ENCODE results near the gene TEAD4.

DNA sequence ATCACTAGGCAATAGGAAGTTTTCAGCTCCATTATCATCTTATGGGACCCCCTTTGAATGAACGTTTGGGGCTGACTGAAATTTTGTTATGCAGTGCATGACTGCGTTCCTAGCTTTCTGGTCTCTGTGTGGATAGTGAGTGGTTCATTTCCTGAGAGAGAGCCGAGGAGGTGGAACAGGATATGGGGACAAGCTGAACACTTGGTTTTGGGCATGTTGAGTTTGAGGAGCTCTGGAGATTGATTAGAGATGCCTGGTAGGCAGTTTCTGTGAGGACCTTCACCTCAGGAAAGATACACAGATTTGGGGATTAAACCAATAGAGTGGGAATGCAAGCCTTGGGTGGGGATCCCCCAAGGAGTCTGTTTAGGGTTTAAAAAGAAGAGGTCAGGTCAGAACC lies 27.7 kb downstream of the TEAD4 start:
- TF ChIP-seq CTCF (IDR thresholded peaks at IDR 0.05; ENCODE audit: poor library complexity) (no peak), EZH2 (IDR thresholded peaks at IDR 0.05; ENCODE audit: borderline replicate concordance) (no peak)

Data from hepatocyte (in vitro differentiated cells).